ENCODE measurements around the gene FBXO33. TPM values are rescaled to one million over a fixed set of nuclear protein-coding genes. Genes with fewer than 3 reads are reported as not detected.

Gene FBXO33
- polyA plus RNA-seq, 3 donors, result 9.0 to 14.8 (median 14.1) TPM

GRCh38 chr14:39368261-39368959 is 63.8 kb downstream of the FBXO33 start:
- no peaks in the 10 kb centered on the region for H3K4me1 ChIP-seq (ENCODE audit: control insufficient read depth in 1 of 2, insufficient read depth in 2 of 2, low read length in 2 of 2)
- Mint-ChIP-seq H3K9me3 (peaks cover 12 to 21% (median 18%) of the 10 kb centered on the region in 7 donors), H3K27ac (no peak overlapping the region), H3K27me3 (ENCODE audit: low read depth in 3 of 3) (no peaks in the 10 kb centered on the region), H3K36me3 (peaks cover 51 to 55% of the 10 kb centered on the region in 2 donors), H3K4me3 (no peak overlapping the region), H3K4me1 (no peaks in the 10 kb centered on the region)
- intact Hi-C loops (cut with micrococcal nuclease), result no loop called here
- H3K27me3 ChIP-seq (ENCODE audit: control insufficient read depth in 2 of 2, insufficient read depth in 2 of 2, low read length in 2 of 2), result no peaks in the 10 kb centered on the region
- peak in 1 of 3 donors; percentile 7 for DNase-seq
- WGBS (ENCODE audit: insufficient coverage), result 62% methylated on average over 1 of the region's 4 CpGs
- H3K27ac ChIP-seq (ENCODE audit: low read depth in 1 of 2, low read length in 2 of 2), result no peak overlapping the region
- TF ChIP-seq, protein P1, sequence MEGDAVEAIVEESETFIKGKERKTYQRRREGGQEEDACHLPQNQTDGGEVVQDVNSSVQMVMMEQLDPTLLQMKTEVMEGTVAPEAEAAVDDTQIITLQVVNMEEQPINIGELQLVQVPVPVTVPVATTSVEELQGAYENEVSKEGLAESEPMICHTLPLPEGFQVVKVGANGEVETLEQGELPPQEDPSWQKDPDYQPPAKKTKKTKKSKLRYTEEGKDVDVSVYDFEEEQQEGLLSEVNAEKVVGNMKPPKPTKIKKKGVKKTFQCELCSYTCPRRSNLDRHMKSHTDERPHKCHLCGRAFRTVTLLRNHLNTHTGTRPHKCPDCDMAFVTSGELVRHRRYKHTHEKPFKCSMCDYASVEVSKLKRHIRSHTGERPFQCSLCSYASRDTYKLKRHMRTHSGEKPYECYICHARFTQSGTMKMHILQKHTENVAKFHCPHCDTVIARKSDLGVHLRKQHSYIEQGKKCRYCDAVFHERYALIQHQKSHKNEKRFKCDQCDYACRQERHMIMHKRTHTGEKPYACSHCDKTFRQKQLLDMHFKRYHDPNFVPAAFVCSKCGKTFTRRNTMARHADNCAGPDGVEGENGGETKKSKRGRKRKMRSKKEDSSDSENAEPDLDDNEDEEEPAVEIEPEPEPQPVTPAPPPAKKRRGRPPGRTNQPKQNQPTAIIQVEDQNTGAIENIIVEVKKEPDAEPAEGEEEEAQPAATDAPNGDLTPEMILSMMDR (IDR thresholded peaks at IDR 0.05), result no peak
- H3K4me3 ChIP-seq (replicated peaks in 1 of 3; ENCODE audit: low read depth in 2 of 3, low read length in 3 of 3), result no peak overlapping the region
- H3K79me2 ChIP-seq (ENCODE audit: insufficient read depth, low read length), result peaks cover 4% of the 10 kb centered on the region
- H3K9ac ChIP-seq (ENCODE audit: insufficient read depth, low read length, poor library complexity, severe bottlenecking), result no peak overlapping the region
- no peak overlapping the region for H3K4me2 ChIP-seq (replicated peaks; ENCODE audit: extremely low read depth, low read length, poor library complexity, severe bottlenecking)
- H3K9me3 ChIP-seq (replicated peaks in 1 of 2; ENCODE audit: control insufficient read depth in 1 of 2, insufficient read depth in 1 of 2, low read length in 2 of 2), result peaks cover 9 to 12% of the 10 kb centered on the region in 2 donors
- H4K20me1 ChIP-seq (ENCODE audit: insufficient read depth, low read length), result peaks cover 20% of the 10 kb centered on the region
- H3K36me3 ChIP-seq (replicated peaks in 1 of 2; ENCODE audit: control insufficient read depth in 1 of 2, insufficient read depth in 2 of 2, low read length in 2 of 2), result peaks cover 9 to 58% of the 10 kb centered on the region in 2 donors
- no peak overlapping the region for H2AFZ ChIP-seq (ENCODE audit: insufficient read depth, low read depth, low read length, poor library complexity, severe bottlenecking)

DNA sequence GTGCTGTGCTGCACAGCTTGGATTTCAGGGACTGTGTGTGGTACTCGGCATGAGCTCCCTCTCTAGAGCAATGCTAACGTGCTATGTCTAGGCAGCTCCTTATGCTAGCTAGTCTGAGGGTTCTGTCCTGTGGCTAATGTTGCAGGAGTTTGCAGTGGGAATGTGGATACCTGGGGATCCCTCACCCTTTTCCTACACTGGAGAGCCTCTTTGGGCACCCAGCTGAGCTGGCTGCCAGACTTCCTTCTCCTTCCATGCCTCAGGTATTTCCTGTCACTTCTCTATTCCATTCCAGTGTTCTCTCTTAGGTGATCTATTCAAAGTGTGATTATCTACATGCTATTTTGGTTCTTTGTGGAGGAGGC is 64.9 kb downstream of the FBXO33 start:
- no peak for DNase-seq
- Mint-ChIP-seq H3K27ac (peak overlapping the region in 1 of 7 donors; percentile 5), H3K9me3 (peaks cover 16 to 28% (median 23%) of the 10 kb centered on the region in 7 donors), H3K4me3 (no peak overlapping the region), H3K4me1 (no peaks in the 10 kb centered on the region), H3K27me3 (ENCODE audit: low read depth in 3 of 3) (no peaks in the 10 kb centered on the region), H3K36me3 (peaks cover 59 to 64% of the 10 kb centered on the region in 2 donors)
- WGBS (ENCODE audit: insufficient coverage), result 90% methylated on average over 2 of the region's 2 CpGs
- peaks cover 20% of the 10 kb centered on the region for H4K20me1 ChIP-seq (ENCODE audit: insufficient read depth, low read length)
- peaks cover 12 to 14% of the 10 kb centered on the region in 2 donors for H3K9me3 ChIP-seq (replicated peaks in 1 of 2; ENCODE audit: control insufficient read depth in 1 of 2, insufficient read depth in 1 of 2, low read length in 2 of 2)
- TF ChIP-seq, protein P1 (IDR thresholded peaks at IDR 0.05), result no peak
- H3K9ac ChIP-seq (ENCODE audit: insufficient read depth, low read length, poor library complexity, severe bottlenecking), result no peak overlapping the region
- no peaks in the 10 kb centered on the region for H3K4me1 ChIP-seq (ENCODE audit: control insufficient read depth in 1 of 2, insufficient read depth in 2 of 2, low read length in 2 of 2)
- H3K27me3 ChIP-seq (ENCODE audit: control insufficient read depth in 2 of 2, insufficient read depth in 2 of 2, low read length in 2 of 2), result no peaks in the 10 kb centered on the region
- peaks cover 9 to 67% of the 10 kb centered on the region in 2 donors for H3K36me3 ChIP-seq (replicated peaks in 1 of 2; ENCODE audit: control insufficient read depth in 1 of 2, insufficient read depth in 2 of 2, low read length in 2 of 2)
- no peak overlapping the region for H2AFZ ChIP-seq (ENCODE audit: insufficient read depth, low read depth, low read length, poor library complexity, severe bottlenecking)
- no peak overlapping the region for H3K27ac ChIP-seq (ENCODE audit: low read depth in 1 of 2, low read length in 2 of 2)
- H3K4me2 ChIP-seq (replicated peaks; ENCODE audit: extremely low read depth, low read length, poor library complexity, severe bottlenecking), result no peak overlapping the region
- no peak overlapping the region for H3K4me3 ChIP-seq (replicated peaks in 1 of 3; ENCODE audit: low read depth in 2 of 3, low read length in 3 of 3)
- H3K79me2 ChIP-seq (ENCODE audit: insufficient read depth, low read length), result peaks cover 4% of the 10 kb centered on the region
- intact Hi-C loops (cut with micrococcal nuclease), result no loop called here
